ENCODE data around the gene GAST. TPM values are rescaled to one million over a fixed set of nuclear protein-coding genes. Genes with fewer than 3 reads are reported as not detected.

Gene GAST
- total RNA-seq, result not detected in 2 replicates

GRCh38 chr17:41711669-41712400 is at the start of gene GAST:
GAST (plus strand) TSS chr17:41712331; CDS start chr17:41715437, 3,106 bp downstream.

GRCh38 chr17:41688641-41689496 is 23.3 kb upstream of the GAST start, which contains the start of gene EIF1:
EIF1 (plus strand) TSS chr17:41688885; CDS start chr17:41689039, 154 bp downstream.

GRCh38 chr17:41734139-41734948 is 22.2 kb downstream of the GAST start, which contains the start of gene HAP1:
HAP1 (minus strand) TSS chr17:41734643; CDS start chr17:41734634, 9 bp downstream.

Other genes starting within 250 kb of the GAST start
- not detected in 2 replicates for gene KRT32, start 244.9 kb upstream of the GAST start, total RNA-seq
- gene KRT35, start 231.2 kb upstream of the GAST start, total RNA-seq, result not detected in 2 replicates
- gene KRT36, start 222.4 kb upstream of the GAST start, total RNA-seq, result not detected in 2 replicates
- gene KRT13, start 206.7 kb upstream of the GAST start, total RNA-seq, result not detected in 2 replicates
- 1.0 and 2.8 TPM in 2 replicates for gene KRT15, start 193.4 kb upstream of the GAST start, total RNA-seq
- 918 and 2,026 TPM in 2 replicates for gene KRT19, start 184.0 kb upstream of the GAST start, total RNA-seq
- gene KRT9, start 140.3 kb upstream of the GAST start, total RNA-seq, result not detected in 2 replicates
- gene KRT14, start 125.4 kb upstream of the GAST start, total RNA-seq, result not detected in 2 replicates
- 0.51 TPM in 1 of 2 replicates, not detected in the other for gene KRT16, start 99.6 kb upstream of the GAST start, total RNA-seq
- 2.3 and 25.7 TPM in 2 replicates for gene KRT17, start 87.8 kb upstream of the GAST start, total RNA-seq
- gene EIF1, start 23.4 kb upstream of the GAST start, total RNA-seq, result 99.4 and 202 TPM in 2 replicates
- gene HAP1, start 22.3 kb downstream of the GAST start, total RNA-seq, result 0.13 TPM in 1 of 2 replicates, not detected in the other
- gene JUP, start 74.4 kb downstream of the GAST start, total RNA-seq, result 302 and 440 TPM in 2 replicates
- gene P3H4, start 99.6 kb downstream of the GAST start, total RNA-seq, result 64.4 and 101 TPM in 2 replicates
- gene FKBP10, start 100.7 kb downstream of the GAST start, total RNA-seq, result 175 and 310 TPM in 2 replicates
- gene NT5C3B, start 123.9 kb downstream of the GAST start, total RNA-seq, result 54.9 and 82.1 TPM in 2 replicates
- not detected in 2 replicates for gene KLHL10, start 125.5 kb downstream of the GAST start, total RNA-seq
- gene KLHL11, start 153.1 kb downstream of the GAST start, total RNA-seq, result 13.2 and 18.5 TPM in 2 replicates
- gene ACLY, start 206.6 kb downstream of the GAST start, total RNA-seq, result 251 and 418 TPM in 2 replicates
- 1.0 and 1.1 TPM in 2 replicates for gene ODAD4, start 218.3 kb downstream of the GAST start, total RNA-seq

Data from mesangial cell (primary cell).